NB4 (cell line): ENCODE data around the gene C15orf39.
"Not testable (repeated sequence)": the region's sequence is repeated elsewhere in the genome, so short reads cannot be mapped to it uniquely, and the experiment has no call there.

Source experiments
- DNase-seq: peaks from one replicate; pipeline ENCODE4 v3.0.0; 2010; ENCODE audit warnings: low read depth
- H3K4me3 ChIP-seq: one replicate; pipeline ENCODE4 v1.5.1; 2011; ENCODE audit warnings: mild to moderate bottlenecking, low read depth, low read length, moderate library complexity
- CTCF ChIP-seq: IDR thresholded peaks from one replicate; pipeline ENCODE4 v1.5.1; 2012; ENCODE audit warnings: low read depth, low read length
- MAX ChIP-seq: IDR thresholded peaks from 2 replicates; pipeline ENCODE4 v1.6.1; 2011; ENCODE audit warnings: low read depth, low read length
- MYC ChIP-seq: IDR thresholded peaks from 2 replicates; pipeline ENCODE4 v1.6.1; 2011; ENCODE audit warnings: low read depth, low read length
- POLR2A ChIP-seq: IDR thresholded peaks from 2 replicates; pipeline ENCODE4 v1.6.1; 2011; ENCODE audit warnings: mild to moderate bottlenecking; ENCODE audit not compliant: insufficient read length; ENCODE audit errors: extremely low read depth

Gene C15orf39

GRCh38 chr15:75214293-75215096 lies 12.8 kb downstream of the C15orf39 start:
- DNase-seq = no peak
- TF ChIP-seq CTCF (no peak), POLR2A (no peak), MYC (no peak), MAX (no peak)
- H3K4me3 ChIP-seq = no peak overlapping the region

GRCh38 chr15:75215107-75216004 lies 13.7 kb downstream of the C15orf39 start:
- peak; percentile 61 for DNase-seq
- H3K4me3 ChIP-seq = no peak overlapping the region

GRCh38 chr15:75217012-75217411 lies 15.3 kb downstream of the C15orf39 start:
- TF ChIP-seq CTCF = no peak
- TF ChIP-seq MYC = no peak
- TF ChIP-seq MAX = no peak
- no peak for TF ChIP-seq POLR2A
- no peak for DNase-seq
- H3K4me3 ChIP-seq = no peak overlapping the region

More at GRCh38 chr15:75215107-75216004, 13.7 kb downstream of the C15orf39 start:
- TF ChIP-seq CTCF = no peak
- no peak for TF ChIP-seq POLR2A
- no peak for TF ChIP-seq MAX
- TF ChIP-seq MYC = no peak

GRCh38 chr15:75217574-75217973 lies 15.9 kb downstream of the C15orf39 start:
- DNase-seq, H3K4me3 ChIP-seq: not testable (repeated sequence)

- not testable (repeated sequence) for H3K4me3 ChIP-seq, DNase-seq
These were observed 17.8 kb downstream of the C15orf39 start for GRCh38 chr15:75219507-75219929.

GRCh38 chr15:75223688-75224087 lies 22.0 kb downstream of the C15orf39 start:
- DNase-seq = no peak
- H3K4me3 ChIP-seq = no peak overlapping the region
- TF ChIP-seq POLR2A (no peak), MYC (no peak), CTCF (no peak), MAX (no peak)

GRCh38 chr15:75224281-75224680 lies 22.6 kb downstream of the C15orf39 start:
- no peak overlapping the region for H3K4me3 ChIP-seq
- no peak for DNase-seq
- no peak for TF ChIP-seq MAX
- no peak for TF ChIP-seq POLR2A
- no peak for TF ChIP-seq MYC
- no peak for TF ChIP-seq CTCF

GRCh38 chr15:75225102-75225836 lies 23.6 kb downstream of the C15orf39 start:
- DNase-seq, H3K4me3 ChIP-seq: not testable (repeated sequence)
